Measurements from ENCODE around the gene MAP4K2. TPM values are rescaled to one million over a fixed set of nuclear protein-coding genes. Genes with fewer than 3 reads are reported as not detected.

Gene MAP4K2
- total and polyA plus RNA-seq, 2 of the 13 experiments (the other 11 are each of a cell fraction or from before 2014, with no cell fraction given) = 8.3 to 17.6 TPM

DNA sequence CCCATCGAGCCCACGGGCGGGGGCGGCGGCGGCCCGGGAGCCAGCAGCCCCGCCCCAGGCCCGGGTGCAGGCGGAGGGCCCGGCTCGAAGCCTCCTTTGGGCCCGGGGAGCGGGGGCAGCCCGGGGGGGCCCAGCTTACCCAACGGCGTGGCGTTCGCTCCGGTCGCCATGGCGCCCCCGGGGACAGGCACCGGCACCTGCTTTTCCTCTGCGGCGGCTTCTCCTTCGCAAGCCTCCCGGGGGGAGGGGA lies 24.9 kb downstream of the MAP4K2 start (continued):
- TF ChIP-seq ZNF547 (CRISPR knock-in tag; IDR thresholded peaks at IDR 0.05) = no peak

DNA sequence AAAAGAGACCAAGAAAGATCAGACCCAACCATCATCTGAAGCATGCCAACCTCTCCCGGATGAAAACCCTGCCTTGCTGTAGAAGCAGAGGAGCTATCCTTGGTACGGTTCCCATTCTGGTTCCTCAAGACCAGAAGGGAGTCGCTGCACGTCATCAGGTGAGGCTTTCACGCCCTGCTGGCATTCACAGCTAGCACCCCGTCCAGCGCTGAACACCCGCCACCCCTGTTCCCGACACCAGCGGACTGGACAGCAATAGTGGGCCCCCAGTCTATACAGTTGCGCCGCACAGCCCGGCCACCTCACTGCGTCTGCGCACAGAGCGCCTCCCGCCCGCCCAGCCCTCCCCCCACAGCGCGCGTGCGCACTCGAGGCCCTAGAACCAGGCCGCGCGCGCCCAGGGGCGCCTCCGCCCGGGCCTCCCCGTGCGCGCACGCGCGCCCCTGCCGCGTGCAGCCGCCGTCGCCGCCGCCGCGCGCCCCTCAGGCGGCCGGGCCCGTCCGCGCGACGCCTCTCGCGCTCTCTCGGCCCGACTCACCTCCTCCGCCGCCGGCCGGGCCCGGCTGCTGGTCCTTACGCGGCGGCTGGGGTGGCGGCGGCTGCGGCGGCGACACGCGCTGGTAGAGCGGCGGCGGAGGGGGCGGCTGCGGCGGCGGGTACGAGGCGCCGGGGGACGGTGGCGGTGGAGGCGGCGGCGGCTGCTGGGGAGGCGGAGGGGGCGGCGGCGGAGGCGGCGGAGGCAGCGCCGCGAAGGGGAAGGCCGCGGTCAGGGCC lies 25.4 kb downstream of the MAP4K2 start:
- H3K36me3 ChIP-seq (replicated peaks in 1 of 2; ENCODE audit: control insufficient read depth in 1 of 2, insufficient read depth in 2 of 2, low read length in 2 of 2) = peaks cover 27 to 47% of the 10 kb centered on the region in 2 experiments
- H4K20me1 ChIP-seq (ENCODE audit: insufficient read depth, low read length) = peaks cover 49% of the 10 kb centered on the region
- H3K9me3 ChIP-seq (ENCODE audit: low read length) = no peaks in the 10 kb centered on the region
- H3K4me1 ChIP-seq (ENCODE audit: insufficient read depth, low read length) = peaks cover 49% of the 10 kb centered on the region
- no TSS peak for BruUV-seq (replicated peaks)
- DNase-seq (ENCODE audit: low spot score) (peak; percentile 58), ATAC-seq (peak; percentile 10), FAIRE-seq (no peak)
- ChIA-PET POLR2A (interaction anchor here (1.1 to 1.9 kb wide), 3 partner anchors 17 to 358 kb away, joined by 3 to 19 read pairs (median 5); no protein-coding TSS in a partner anchor), CTCF (ENCODE audit: low intra/inter-chr PET ratio, low total read pairs) (no interaction called here)
- H3K9ac ChIP-seq (ENCODE audit: insufficient read depth, low read depth, low read length) = peak overlapping the region; percentile 97
- H3K27me3 ChIP-seq (ENCODE audit: control insufficient read depth in 1 of 2, insufficient read depth in 2 of 2, low read length in 2 of 2) = no peaks in the 10 kb centered on the region; a peak in 1 of 5 replicates
- peaks cover 47% of the 10 kb centered on the region for H3K79me2 ChIP-seq (ENCODE audit: insufficient read depth, low read length)
- in situ Hi-C loops (cut with HindIII; ENCODE audit: extremely low pct_ligation_motif_present, low pct_unique_long_range_greater_than_20kb) (no loop called here), intact Hi-C loops (cut with micrococcal nuclease; ENCODE audit: unreplicated experiment) (loop anchor here (2.0 kb wide), 1 partner anchor 25 kb away; the partner anchor contains the start of gene MAP4K2)
- 0% methylated on average over 2 of the region's 98 CpGs for WGBS (ENCODE audit: low lambda C conversion rate)
- H3K4me3 ChIP-seq (replicated peaks in 1 of 3; ENCODE audit: insufficient read depth in 1 of 3, low read depth in 2 of 3, low read length in 3 of 3) = peak overlapping the region; percentile 94 to 98 (median 94)
- H2AFZ ChIP-seq (ENCODE audit: low read length) = no peak overlapping the region
- peak overlapping the region; percentile 99 for H3K27ac ChIP-seq (ENCODE audit: extremely low read length, insufficient read depth, low read length)
- H3K4me2 ChIP-seq (ENCODE audit: low read depth, low read length) = peak overlapping the region; percentile 95
- no peak for TF ChIP-seq SOX6 (IDR thresholded peaks at IDR 0.05)
- TF ChIP-seq SOX6 (CRISPR knock-in tag; IDR thresholded peaks at IDR 0.05) = no peak
- TF ChIP-seq ZBTB3 (CRISPR knock-in tag; IDR thresholded peaks at IDR 0.05; ENCODE audit: borderline replicate concordance, low read depth) = no peak
- no peak for TF ChIP-seq SOX5 (CRISPR knock-in tag; IDR thresholded peaks at IDR 0.05; ENCODE audit: borderline replicate concordance)
- TF ChIP-seq ZNF816 (CRISPR knock-in tag; IDR thresholded peaks at IDR 0.05; ENCODE audit: borderline replicate concordance) = no peak
- TF ChIP-seq GFI1 (CRISPR knock-in tag; IDR thresholded peaks at IDR 0.05; ENCODE audit: borderline replicate concordance) = no peak
- no peak for TF ChIP-seq CCDC6 (CRISPR knock-in tag; IDR thresholded peaks at IDR 0.05)
- no peak for TF ChIP-seq ZNF607 (CRISPR knock-in tag; IDR thresholded peaks at IDR 0.05; ENCODE audit: borderline replicate concordance)
- TF ChIP-seq SUZ12 (IDR thresholded peaks at IDR 0.05; ENCODE audit: low read depth, low read length) = no peak
- TF ChIP-seq TOPORS (CRISPR knock-in tag; IDR thresholded peaks at IDR 0.05) = no peak
- no peak for TF ChIP-seq MIXL1 (CRISPR knock-in tag; IDR thresholded peaks at IDR 0.05)
- TF ChIP-seq, protein P1, sequence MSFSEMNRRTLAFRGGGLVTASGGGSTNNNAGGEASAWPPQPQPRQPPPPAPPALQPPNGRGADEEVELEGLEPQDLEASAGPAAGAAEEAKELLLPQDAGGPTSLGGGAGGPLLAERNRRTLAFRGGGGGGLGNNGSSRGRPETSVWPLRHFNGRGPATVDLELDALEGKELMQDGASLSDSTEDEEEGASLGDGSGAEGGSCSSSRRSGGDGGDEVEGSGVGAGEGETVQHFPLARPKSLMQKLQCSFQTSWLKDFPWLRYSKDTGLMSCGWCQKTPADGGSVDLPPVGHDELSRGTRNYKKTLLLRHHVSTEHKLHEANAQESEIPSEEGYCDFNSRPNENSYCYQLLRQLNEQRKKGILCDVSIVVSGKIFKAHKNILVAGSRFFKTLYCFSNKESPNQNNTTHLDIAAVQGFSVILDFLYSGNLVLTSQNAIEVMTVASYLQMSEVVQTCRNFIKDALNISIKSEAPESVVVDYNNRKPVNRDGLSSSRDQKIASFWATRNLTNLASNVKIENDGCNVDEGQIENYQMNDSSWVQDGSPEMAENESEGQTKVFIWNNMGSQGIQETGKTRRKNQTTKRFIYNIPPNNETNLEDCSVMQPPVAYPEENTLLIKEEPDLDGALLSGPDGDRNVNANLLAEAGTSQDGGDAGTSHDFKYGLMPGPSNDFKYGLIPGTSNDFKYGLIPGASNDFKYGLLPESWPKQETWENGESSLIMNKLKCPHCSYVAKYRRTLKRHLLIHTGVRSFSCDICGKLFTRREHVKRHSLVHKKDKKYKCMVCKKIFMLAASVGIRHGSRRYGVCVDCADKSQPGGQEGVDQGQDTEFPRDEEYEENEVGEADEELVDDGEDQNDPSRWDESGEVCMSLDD (CRISPR knock-in tag; IDR thresholded peaks at IDR 0.05; ENCODE audit: borderline replicate concordance) = no peak
- 0 out of 2 replicates have a peak, but pooled peaks have one; percentile 44 for TF ChIP-seq GATAD1 (CRISPR knock-in tag; IDR thresholded peaks at IDR 0.05)
- TF ChIP-seq, protein P2, sequence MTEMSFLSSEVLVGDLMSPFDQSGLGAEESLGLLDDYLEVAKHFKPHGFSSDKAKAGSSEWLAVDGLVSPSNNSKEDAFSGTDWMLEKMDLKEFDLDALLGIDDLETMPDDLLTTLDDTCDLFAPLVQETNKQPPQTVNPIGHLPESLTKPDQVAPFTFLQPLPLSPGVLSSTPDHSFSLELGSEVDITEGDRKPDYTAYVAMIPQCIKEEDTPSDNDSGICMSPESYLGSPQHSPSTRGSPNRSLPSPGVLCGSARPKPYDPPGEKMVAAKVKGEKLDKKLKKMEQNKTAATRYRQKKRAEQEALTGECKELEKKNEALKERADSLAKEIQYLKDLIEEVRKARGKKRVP (CRISPR knock-in tag; IDR thresholded peaks at IDR 0.05) = no peak
- no peak for TF ChIP-seq ZNF652 (CRISPR knock-in tag; IDR thresholded peaks at IDR 0.05; ENCODE audit: borderline replicate concordance, low read depth)
- TF ChIP-seq MAZ (IDR thresholded peaks at IDR 0.05; ENCODE audit: borderline replicate concordance, low read depth, low read length) = 0 out of 2 replicates have a peak, but pooled peaks have one; percentile 57
- no peak for TF ChIP-seq MAZ (CRISPR knock-in tag; IDR thresholded peaks at IDR 0.05; ENCODE audit: low read depth)
- TF ChIP-seq HNRNPH1 (optimal IDR thresholded peaks at IDR 0.05; ENCODE audit: low read depth, low read length) = no peak
- TF ChIP-seq TAF1 (CRISPR knock-in tag; IDR thresholded peaks at IDR 0.05) = peak; percentile 49; the same call in 1 of the 2 replicates
- no peak for TF ChIP-seq NCOA1 (CRISPR knock-in tag; IDR thresholded peaks at IDR 0.05)
- TF ChIP-seq SALL1 (CRISPR knock-in tag; IDR thresholded peaks at IDR 0.05) = 0 out of 2 replicates have a peak, but pooled peaks have one; percentile 31
